ENCODE results near the gene ATP5F1E.

GRCh38 chr20:59046862-59047261 lies 14.7 kb upstream of the ATP5F1E start:
- TF ChIP-seq EP300 (IDR thresholded peaks at IDR 0.05; ENCODE audit: low read depth) (no peak), CTCF (IDR thresholded peaks at IDR 0.05) (no peak)

All from transverse colon (tissue), 3 donors.